Urothelium cell line (cell line): ENCODE results near the gene IGSF9B.

Source experiments
- DNase-seq: peaks from one replicate; pipeline ENCODE4 v3.0.0; 2011; ENCODE audit warnings: low spot score, mixed read lengths
- FAIRE-seq: peaks from 2 replicates; lab custom pipeline; 2011; peaks lifted over from hg19 to GRCh38; lab: Jason Lieb, UNC

IGSF9B gene

DNA sequence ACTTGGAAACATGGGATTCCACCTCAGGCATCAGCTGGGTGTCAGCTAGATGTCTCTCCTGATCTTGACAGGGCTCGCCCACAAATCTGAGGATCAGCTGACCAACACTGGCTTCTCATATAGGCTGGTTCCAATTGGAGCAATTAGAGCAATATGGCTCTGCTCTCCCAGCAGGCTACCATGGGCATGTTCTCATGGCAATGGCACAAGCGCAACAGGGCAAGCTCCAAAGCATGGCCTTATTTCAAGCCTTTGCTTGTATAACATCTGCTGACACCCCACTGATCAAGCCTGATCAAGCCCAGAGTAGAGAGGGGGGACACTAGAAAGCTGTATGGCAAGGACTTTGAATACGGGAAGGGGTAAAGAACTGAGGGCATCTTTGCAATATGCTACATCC, 70.7 kb downstream of the IGSF9B start:
- DNase-seq (no peak), FAIRE-seq (no peak)

DNA sequence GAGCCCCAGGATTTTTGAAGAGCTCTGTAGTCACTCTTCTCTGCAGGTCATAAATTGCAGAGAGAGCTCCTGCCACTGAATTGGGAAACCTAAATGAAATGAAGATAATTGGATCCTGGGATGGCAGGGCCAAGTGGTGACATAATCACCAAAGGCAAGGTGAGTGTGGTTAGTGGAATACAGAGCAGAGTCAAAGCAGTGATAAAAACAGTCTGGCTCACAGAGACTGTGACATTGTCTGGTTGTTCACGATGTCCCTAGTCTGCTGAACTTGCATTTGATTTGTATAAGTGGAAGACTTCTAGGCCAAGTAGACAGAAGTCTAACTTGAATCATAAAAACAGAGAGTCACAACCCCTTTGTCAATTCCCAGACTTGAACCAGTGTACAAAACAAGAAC, 84.6 kb downstream of the IGSF9B start:
- DNase-seq (no peak), FAIRE-seq (no peak)

GRCh38 chr11:133867456-133867855, 89.3 kb downstream of the IGSF9B start:
- FAIRE-seq (no peak), DNase-seq (no peak)

DNA sequence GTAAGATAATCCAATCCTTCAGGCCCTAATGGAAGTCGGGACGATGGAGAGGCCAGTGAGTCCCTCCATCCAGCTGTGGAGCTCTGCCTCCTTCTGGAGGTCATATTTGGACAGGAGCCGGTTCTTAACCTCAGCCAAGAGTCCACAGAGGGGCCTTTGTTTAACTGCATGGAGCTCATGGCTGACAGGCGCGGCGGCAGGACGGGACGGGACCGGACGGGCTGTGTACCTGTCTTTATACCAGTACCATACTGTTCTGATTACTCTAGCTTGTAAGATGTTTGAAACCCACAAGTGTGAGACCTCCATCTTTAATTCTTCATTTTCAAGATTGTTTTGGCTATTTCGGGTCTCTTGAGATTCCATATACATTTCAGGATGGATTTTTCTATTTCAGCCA, 91.3 kb downstream of the IGSF9B start:
- FAIRE-seq (no peak), DNase-seq (no peak)

DNA sequence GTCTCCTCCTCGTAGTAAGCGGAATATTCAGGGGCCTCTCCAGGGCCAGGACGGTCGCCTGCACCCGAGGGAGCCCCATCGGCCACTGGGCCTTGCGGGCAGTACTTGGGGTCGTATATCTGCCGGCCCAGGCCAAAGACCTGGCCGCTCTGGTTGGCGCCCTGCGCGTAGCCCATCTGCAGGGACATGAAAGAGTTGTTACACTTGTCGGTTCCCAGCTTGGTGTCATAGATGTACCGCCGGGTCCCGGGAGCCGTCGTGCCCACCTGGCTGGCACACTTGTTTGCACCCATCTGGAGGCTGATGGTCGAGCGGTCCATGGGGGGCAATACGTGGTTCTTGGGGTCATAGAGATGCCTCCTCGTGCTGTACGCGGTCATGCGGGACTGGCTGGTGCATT, 92.0 kb downstream of the IGSF9B start:
- FAIRE-seq = no peak

DNA sequence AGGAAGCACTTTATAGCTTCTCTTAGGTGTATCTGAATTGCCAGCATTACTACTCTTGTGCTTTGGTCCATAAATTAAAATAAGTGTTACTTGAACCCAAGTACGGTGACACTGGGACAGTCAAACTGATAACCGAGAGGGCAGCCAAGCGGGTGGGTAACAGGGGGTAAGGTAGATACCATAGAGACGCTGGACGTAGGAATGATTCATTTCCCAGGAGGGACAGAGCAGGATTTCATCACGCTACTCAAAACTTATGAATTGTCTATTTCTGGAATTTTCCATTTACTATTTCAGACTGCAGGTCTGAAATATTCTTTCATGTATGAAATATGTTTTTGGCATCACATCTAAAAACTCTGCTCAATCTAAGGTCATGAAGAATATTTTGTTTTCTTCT, 96.6 kb downstream of the IGSF9B start:
- FAIRE-seq (no peak), DNase-seq (no peak)

More for the DNA sequence above, 92.0 kb downstream of the IGSF9B start:
- DNase-seq = no peak
